Endothelial cell of hepatic sinusoid (primary cell): Measurements from ENCODE around the gene SORCS2.

Experiments
- in situ Hi-C: cut with HindIII; loops from 2 replicates; pipeline ENCODE4 v1.10.0; 2017; ENCODE audit warnings: low sequenced_read_pairs

SORCS2 gene

DNA sequence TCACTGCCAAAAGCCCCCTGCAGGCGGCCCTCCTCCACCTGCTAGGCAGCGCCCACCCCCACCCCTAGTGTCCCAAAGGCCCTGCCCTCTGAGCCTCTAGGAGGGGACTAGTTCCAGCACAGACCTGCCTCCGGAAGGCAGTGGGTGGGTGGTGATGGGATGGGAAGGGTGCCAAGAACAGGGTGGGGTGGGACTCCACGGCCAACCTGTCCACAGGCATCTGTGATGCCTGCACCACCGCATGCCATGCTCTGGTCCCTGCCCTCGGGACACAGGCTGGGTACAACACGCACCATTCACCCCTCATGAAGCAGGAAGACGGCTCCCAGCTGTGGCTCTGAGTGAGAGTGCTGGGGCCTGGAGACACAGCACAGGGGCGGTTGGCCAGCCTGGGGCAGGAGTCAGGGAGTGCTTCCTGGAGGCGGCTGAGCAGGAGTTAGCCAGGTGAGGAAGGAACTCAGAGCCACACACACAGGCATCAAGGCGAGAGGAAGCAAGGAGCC is 485.5 kb downstream of the SORCS2 start:
- in situ Hi-C loops = loop anchor here (5.0 kb wide), 2 partner anchors 46 to 171 kb away; no protein-coding TSS in a partner anchor

DNA sequence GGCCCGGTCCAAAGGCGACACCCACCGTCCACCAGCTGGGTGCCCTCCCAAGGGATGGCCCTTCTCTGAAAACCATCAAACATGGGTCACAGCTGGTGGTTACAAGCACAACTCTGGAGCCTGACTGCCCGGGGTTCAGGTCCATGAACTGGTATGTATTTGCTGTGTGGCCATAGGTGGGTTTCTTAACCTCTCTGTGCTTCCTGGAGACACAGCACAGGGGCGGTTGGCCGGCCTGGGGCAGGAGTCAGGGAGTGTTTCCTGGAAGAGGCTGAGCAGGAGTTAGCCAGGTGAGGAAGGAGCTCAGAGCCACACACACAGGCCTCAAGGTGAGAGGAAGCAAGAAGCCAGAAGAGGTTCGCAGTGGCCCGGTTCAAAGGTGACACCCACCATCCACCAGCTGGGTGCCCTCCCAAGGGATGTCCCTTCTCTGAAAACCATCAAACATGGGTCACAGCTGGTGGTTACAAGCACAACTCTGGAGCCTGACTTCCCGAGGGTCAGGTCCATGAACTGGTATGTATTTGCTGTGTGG is 486.0 kb downstream of the SORCS2 start:
- in situ Hi-C loops = loop anchor here (5.0 kb wide), 2 partner anchors 46 to 171 kb away; no protein-coding TSS in a partner anchor

DNA sequence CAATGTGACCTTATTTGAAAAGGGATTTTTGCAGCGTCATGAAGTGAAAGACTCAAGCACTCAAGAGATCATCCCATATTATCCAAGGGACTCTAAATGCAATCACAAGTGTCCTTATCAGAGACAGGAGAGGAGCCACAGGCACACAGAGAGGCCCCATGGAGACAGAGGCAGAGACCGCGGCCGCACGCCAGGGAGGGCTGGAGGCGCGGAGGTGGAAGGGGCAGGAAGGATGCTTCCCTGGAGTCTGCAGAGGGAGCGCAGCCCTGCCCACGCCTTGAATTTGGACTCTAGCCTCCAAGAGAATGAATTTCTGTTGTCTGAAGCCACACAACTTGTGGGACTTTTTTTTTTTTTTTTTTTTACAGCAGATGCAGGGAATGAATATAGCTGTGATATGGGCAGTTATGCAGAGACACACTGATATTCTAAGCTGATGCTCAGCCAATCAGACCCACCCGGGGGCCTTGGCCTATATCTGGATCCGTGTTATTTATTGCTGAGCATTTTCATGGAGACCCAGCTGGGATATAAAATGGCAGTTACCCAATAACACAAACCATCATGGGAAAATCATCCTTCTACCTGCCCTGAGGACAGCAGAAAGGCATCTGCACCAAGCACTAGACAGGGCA is 487.2 kb downstream of the SORCS2 start:
- in situ Hi-C loops = loop anchor here (5.0 kb wide), 2 partner anchors 47 to 172 kb away; no protein-coding TSS in a partner anchor

DNA sequence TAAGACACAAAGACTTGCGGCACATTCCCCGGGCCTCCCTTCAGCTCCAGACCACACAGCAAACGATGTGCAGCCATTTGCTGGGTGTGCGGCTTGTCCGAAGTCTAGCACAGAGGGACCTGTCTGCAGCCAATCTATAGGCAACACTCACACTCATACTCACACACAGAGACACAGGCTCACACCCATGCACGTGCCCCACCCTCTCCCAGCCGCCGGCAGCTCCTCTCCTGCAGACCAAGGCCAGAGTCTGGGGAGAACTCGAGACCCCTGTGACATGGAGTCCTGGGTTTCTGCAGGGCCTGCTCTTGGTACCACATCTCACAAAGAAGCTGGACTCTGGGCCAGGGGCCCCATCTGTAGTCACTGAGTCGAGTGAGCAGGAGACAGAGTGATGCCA is 487.8 kb downstream of the SORCS2 start:
- in situ Hi-C loops = no loop called here

DNA sequence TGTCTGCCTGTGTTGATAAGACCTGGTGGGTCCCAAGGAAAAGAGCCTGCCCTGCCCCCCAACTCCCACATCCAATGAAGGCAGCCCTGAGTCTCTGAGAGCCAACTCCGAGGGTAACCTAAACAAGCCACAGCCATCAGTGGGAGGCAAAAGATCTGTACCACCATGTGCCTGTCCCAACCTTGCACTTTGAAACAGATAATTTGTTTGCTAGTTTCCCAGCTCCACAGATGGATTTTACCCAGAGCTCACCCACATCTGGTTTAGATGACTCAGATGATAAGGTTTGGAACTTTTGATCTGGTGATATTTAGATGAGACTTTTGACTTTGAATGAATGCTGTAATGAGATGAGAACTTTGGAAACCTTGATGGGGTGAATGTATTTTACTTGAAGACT is 488.4 kb downstream of the SORCS2 start:
- in situ Hi-C loops = no loop called here

DNA sequence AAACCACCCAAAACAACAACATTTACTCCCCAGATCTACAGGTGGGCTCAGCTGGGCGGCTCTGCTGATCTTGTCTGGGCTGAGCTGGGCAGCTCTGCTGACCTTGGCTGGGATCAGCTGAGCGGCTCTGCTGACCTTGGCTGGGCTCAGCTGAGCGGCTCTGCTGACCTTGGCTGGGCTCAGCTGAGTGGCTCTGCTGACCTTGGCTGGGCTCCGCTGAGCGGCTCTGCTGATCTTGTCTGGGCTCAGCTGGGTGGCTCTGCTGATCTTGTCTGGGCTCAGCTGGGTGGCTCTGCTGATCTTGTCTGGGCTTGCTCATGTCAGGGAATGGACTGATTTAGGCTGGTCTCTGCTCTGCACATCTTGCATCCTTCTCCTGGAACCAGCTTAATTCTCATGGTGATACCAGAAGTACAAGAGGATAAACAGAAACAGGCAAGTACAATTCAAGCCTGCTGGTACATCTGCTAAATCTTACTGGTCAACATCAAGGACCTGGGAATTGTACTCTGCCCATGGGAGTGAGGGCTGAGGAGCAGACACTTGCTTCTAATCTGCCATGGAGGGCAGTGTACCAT is 490.9 kb downstream of the SORCS2 start:
- in situ Hi-C loops = no loop called here

DNA sequence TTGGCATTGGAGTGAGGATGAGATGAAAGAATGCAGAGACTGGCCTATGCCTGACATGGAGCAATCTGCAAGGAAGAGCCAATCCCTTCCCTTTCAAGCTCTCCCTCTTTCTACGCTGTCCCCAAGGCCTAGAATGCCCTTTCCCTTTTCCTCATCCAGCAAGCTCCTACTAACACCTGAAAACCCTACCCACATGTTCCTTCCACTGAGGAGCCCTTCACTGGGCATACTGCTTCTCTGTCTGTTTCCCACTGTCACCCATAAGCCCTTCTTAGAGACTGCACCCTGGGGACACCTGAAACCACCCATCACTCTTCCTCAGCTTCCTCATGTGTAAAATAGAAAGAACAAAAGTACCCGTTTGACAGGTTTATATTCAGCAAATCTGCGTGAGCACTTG is 492.0 kb downstream of the SORCS2 start:
- in situ Hi-C loops = no loop called here

DNA sequence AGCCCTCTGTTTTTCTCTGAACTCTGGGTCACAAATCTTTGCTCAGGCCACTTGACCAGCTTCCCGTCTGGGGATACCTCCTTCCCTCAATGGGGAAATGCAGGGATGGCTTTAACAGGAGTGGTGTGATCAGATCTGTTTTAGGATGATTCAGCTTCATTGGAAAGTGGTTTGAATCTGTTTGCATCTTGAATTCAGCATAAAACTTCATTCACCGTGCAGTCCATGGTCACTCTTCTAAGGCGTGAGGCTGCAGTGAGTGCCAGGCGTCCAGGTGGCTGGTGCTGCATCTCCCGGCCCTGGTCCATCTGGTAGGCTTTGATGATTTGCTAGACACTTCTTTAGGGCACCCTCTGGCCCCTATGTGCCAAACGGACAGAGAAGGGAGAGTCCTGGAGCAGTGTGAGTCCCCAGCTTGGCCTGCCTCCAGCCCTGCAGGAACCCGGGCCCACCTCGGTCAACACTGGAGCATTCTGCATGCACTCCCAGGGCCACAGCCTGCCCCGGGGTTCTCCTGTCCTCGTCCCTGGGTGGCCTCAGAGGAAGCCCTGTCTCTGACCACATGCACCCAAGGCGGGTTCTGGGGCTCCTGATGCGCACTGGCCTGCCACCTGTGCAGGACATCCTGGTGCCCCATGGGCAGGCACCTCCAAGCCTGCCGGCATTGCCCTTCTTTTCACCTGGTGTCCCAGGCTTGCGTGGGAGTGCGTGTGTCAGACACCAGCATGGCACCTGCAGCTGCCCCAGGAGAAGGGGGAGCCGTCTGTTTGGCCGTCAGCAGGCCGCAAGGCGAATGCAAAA is 493.9 kb downstream of the SORCS2 start:
- in situ Hi-C loops = no loop called here

DNA sequence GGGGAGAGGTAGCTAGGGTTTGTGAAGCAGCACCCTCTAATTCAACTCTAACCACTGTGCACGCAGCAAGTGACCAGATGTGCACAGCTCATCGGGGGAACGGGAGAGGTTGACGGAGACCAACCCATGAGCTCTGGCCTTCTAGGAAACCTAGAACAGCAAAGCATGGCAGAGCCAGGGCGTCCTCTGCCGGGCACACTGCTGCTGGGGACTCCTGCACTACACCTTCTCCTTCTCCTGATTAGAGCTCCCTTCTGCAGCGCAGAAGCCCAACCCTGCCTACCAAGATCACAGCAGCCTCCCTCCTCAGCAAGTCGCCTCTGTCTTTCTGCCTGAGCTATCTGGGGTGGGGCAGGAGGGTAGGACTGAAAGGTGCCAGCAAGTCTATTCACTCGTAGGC is 494.7 kb downstream of the SORCS2 start:
- in situ Hi-C loops = no loop called here

DNA sequence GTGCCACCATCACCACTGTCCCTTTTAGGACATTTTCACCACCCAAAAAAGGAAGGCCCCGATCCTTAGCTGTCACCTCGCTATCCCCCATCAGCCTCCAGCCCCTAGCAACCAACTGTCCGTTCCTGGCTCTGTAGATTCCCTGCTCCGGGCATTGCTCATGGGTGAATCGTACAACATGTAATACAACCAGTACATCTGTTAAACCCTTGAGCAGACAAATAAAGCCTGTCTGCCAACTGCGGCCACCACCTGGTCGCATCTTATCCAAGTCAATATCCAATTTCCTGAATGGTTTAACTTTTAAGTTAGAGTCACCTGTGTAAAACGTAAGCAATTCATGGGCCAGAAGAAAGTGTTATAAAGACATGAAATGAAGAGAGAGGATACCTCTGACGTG is 495.5 kb downstream of the SORCS2 start:
- in situ Hi-C loops = no loop called here

DNA sequence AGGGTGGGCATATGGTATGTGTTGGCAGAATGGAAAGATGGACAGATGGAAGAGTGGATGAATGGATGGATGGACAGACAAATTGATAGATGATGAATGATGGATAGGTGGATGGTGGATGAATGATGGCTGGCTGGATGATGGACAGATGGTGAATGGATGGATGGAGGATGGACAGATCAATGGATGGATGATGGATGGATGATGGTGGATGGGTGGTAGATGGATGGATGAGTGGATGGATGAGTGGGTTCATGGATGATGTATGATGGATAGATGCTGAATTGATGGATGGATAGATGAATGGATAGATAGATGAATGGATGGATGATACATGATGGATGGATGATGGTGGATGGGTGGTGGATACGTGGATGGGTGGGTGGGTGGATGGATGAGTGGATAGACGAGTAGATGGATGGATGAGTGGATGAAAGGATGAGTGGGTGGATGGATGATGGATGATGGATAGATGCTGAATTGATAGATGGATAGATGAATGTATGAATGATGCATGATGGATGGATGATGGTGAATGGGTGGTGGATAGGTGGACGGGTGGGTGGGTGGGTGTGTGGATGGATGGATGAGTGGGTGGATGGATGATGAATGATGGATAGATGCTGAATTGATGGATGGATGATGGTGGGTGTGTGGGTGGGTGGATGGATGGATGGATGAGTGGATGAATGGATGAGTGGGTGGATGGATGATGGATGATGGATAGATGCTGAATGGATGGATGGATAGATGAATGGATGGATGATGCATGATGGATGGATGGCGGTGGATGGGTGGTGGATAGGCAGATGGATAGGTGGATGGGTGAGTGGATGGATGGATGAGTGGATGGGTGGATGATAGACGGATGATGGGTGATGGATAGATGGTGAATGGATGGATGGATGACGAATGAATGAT is 497.7 kb downstream of the SORCS2 start:
- in situ Hi-C loops = loop anchor here (5.0 to 10.0 kb wide), 2 partner anchors 62 to 295 kb away; no protein-coding TSS in a partner anchor

DNA sequence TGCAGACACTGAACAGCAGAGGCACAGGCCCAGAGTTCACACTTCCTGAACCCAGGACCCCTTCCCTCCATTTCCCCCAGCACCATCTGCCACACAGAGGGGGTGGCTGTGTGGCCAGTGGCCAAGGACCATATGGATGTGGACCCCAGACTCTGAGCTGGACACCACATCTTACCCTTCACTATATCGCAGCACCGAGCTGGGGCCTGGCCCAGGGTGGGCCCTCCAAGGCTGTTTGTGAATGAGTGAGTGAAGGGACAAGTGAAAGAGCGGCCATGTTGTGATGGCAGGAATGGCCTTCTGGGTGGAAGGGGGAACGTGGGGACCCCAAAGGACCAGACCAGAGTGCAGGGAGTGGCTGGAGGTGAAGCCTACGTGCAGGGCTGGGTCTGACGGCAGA is 498.7 kb downstream of the SORCS2 start:
- in situ Hi-C loops = loop anchor here (5.0 to 10.0 kb wide), 2 partner anchors 61 to 296 kb away; no protein-coding TSS in a partner anchor

DNA sequence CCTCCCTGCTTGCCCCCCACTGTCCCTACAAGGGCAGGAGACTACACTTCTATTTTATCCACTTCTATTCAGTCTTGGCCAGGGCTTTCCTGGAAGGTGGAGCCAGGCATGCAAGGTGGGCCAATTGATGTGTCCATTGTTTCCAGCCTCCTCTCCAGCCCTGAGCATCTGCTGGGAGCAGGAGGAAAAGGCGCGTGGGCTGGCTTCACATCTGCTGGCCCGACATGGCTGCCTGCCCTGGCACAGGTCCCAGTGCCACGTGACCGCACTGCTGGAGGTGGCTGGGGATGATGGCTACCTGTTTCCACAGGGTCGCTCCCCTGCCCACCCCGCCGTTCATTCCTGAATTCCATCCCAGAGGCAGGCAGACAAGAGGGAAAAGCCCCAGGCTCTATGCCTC is 499.6 kb downstream of the SORCS2 start:
- in situ Hi-C loops = loop anchor here (5.0 to 10.0 kb wide), 2 partner anchors 60 to 297 kb away; no protein-coding TSS in a partner anchor

DNA sequence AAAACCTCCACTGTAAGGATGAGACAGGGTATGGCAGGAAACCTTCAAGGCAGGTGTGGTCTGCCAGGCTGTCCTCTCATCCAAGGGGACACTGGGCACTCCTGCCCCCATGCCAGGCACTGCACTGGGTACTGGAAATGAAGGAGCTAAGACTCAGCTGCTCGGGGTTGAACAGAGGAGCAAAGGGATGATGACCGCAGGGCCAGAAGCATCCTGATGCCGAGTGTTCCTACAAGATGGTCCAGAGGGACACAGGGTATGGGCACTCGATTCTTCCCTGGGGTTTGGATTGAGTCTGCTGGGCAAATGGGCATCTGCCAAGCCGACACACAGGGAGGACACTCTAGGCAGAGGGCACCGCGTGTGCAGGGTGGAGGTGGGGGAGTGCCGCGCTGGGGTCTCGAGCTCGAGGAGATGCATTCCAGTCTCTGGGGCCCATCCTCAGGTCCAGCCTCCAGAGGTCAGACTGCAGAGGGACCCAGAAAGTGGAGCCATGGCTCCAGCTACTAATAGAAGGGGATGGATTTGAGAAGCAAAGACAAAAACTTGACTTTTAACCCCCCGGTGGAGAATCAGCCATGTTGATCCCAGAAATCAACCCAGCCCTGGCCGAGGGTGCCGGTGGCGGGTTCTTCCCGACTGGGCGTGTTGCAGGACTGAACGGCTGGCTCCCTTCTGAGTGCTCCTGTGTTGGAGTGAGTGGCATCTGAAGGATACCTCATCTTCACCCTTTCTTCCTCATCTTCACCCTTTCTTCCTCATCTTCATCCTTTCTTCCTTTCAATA is 500.3 kb downstream of the SORCS2 start:
- in situ Hi-C loops = loop anchor here (5.0 to 10.0 kb wide), 2 partner anchors 60 to 298 kb away; no protein-coding TSS in a partner anchor

DNA sequence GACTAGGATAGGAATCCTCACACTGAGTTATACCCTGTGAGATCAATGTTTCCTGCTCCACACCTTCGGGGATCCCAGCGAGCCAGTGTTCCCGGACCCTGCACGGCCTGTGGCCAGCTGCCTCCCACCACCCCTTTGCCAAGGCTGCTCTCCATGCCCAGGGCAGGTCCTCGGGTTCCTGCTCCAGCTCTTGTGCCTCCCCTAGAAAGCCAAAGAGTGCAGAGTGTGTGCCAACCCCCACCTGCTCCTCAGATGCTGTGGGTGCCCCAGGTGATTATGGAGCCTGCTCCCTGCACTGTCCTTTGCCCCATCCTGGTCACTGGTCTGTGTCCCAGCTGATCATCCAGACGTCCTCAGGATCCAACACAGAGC is 500.9 kb downstream of the SORCS2 start:
- in situ Hi-C loops = loop anchor here (5.0 to 10.0 kb wide), 2 partner anchors 59 to 298 kb away; no protein-coding TSS in a partner anchor

DNA sequence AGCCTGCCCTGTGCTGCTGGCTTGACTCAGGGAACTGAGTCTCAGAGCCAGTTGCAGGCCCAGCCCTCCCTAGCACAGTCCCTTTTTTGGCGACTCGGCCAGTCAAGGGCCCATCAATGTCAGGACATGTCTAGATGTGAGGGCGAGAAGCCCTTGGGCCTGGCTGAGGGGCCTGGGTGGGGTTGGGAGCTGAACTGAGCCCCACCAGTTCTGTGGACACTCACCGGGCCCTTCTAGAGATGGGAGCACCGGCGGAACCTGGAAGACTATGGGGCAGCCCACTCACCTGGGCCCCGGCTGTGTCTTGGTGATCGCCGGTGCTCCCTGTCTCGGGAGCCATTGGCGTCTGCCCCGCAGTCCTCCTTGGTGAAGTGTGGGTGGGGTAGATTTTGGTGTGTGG is 501.4 kb downstream of the SORCS2 start:
- in situ Hi-C loops = loop anchor here (5.0 to 10.0 kb wide), 2 partner anchors 59 to 299 kb away; no protein-coding TSS in a partner anchor

DNA sequence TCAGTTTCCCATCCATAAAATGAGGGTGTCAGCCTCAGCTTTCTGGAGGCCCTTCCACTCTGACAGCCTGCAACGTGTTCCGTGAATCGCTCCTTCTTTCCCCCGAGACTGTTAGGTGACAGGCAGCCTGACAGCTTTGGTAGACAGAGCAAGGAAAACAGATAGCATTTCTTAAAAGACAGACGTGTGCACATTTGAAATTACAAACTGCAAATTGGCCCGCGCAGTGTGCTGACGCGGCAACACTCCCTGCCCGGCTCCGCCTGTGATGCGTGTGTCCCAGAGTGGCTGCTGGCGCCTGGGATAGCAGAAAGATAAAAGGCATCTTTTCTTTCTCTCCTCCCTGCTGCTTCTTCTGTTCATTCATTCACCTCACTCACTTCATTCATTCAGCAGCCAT is 502.0 kb downstream of the SORCS2 start:
- in situ Hi-C loops = loop anchor here (5.0 to 10.0 kb wide), 2 partner anchors 58 to 300 kb away; no protein-coding TSS in a partner anchor

DNA sequence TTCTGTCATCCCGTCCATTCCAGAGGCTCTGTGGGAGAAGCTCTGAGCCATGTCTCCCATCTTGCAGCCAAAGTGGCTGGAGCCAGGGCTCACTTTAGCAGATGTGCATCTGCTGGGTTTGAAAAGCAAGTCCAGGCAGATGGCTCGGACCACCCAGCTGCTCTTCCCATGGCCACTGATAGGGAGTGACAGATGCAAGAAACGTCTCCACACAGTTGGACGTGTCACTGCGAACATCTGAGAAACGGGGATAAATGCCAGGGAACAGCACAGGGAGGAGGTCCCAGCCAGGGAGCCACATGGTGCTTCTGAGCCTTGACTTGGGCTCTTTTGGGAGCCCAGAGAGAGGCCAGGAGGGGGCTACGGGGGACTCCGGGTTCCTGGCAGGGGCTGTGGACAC is 505.0 kb downstream of the SORCS2 start:
- in situ Hi-C loops = loop anchor here (10.0 kb wide), 1 partner anchor 303 kb away; no protein-coding TSS in a partner anchor

DNA sequence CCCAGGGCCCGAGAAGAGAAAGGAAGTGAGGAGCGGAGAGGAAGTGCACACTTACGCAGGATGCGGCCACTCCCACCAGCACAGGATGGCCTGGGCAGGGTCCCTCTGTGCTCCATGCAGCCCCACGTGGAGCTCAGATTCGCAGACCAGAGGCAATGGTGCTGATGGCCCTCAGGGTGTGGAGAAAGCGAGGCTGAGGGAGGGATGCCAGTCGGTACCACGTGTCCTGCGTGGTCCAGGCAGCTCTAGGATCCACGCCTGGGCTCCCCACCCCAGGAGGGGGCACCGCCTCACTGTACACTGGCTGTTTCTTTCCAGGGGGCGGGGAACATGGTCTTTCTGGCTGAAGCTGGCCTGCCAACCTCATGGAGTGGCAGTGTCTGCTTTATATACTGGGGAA is 505.5 kb downstream of the SORCS2 start:
- in situ Hi-C loops = loop anchor here (10.0 kb wide), 1 partner anchor 303 kb away; no protein-coding TSS in a partner anchor
